Keratinocyte (primary cell): ENCODE data around the gene EOGT.

ENCODE experiments used
- CTCF ChIP-seq, 3 experiments: IDR thresholded peaks in 1 of 3; conservative IDR thresholded peaks in 1 of 3; optimal IDR thresholded peaks in 1 of 3; 2 replicates in 2 of 3; 3 replicates in 1 of 3; pipeline versions ENCODE3 to v1.5.1; 2011; ENCODE audit warnings: low read length in 3 of 3, mild to moderate bottlenecking in 3 of 3, moderate library complexity in 2 of 3, control low read depth in 1 of 3, inconsistent platforms in 1 of 3; ENCODE audit not compliant: insufficient read depth in 2 of 3; ENCODE audit errors: extremely low read depth in 1 of 3
- EZH2 ChIP-seq: IDR thresholded peaks from one replicate; pipeline ENCODE4 v1.6.1; 2012; ENCODE audit warnings: inconsistent platforms, mild to moderate bottlenecking, low read length, moderate library complexity

DNA sequence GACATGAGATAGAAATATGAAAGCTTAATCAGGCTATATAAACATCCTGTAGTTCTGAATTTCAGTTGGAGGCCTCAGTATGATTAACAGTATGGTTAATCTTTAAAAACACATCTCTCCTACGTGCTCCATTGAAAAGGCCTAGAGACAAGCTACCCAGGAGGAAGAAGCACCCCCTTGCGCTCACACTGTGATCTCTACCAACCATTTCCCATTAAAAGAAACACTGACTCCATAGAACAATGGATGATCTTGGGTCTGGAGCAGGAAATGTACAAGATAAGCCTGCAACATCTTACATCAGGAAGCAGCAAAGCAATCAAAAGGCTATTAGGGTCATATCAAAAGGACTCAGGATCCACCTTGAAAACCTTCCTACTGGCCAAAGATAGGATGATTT lies 3.4 kb upstream of the EOGT start:
- no peak for TF ChIP-seq CTCF (optimal IDR thresholded peaks at IDR 0.05 in 1 of 3, IDR thresholded peaks at IDR 0.05 in 1 of 3, conservative IDR thresholded peaks at IDR 0.05 in 1 of 3; ENCODE audit: extremely low read depth in 1 of 3, insufficient read depth in 2 of 3, low read length in 3 of 3)
- TF ChIP-seq EZH2: no peak
